CD4-positive, alpha-beta T cell (primary cell): Measurements from ENCODE around the gene LRRC74A. TPM values are rescaled to one million over a fixed set of nuclear protein-coding genes. Genes with fewer than 3 reads are reported as not detected.
A peak's percentile ranks its signal among the peaks of the same experiment; 100 is the strongest.

Experiments used
- ATAC-seq: fragments of 200-7000 bp; cut with Tn5 transposase; one replicate; pipeline ENCODE4 v1.10.0; 2022; ENCODE audit warnings: mild to moderate bottlenecking; ENCODE audit not compliant: poor library complexity
- CTCF ChIA-PET: fragments of 350-600 bp; sonication (Branson Sonifier 250); formaldehyde crosslinking; loops from one replicate; lab custom pipeline; 2021; ENCODE audit warnings: antibody characterized with exemption, inconsistent platforms; lab: Charles Lee
- POLR2A ChIA-PET: fragments of 350-600 bp; sonication (Branson Sonifier 250); formaldehyde crosslinking; loops from one replicate; lab custom pipeline; 2021; ENCODE audit warnings: antibody characterized with exemption, inconsistent platforms; lab: Charles Lee
- DNase-seq, 14 experiments: peaks; one replicate each; pipeline ENCODE4 v3.0.0-alpha.2; 2013 to 2020; ENCODE audit warnings: mixed read lengths in 2 of 14
- H3K27ac ChIP-seq, 2 donors: one replicate each; pipeline versions ENCODE4 v1.5.1 to v1.7.0; 2013; ENCODE audit warnings: low read length in 2 of 2, low read depth in 1 of 2, mild to moderate bottlenecking in 1 of 2
- H3K27me3 ChIP-seq, 2 experiments: 1 replicate in 1 of 2; 2 replicates in 1 of 2; pipeline versions ENCODE4 v1.6.1 to v1.7.0; 2013; ENCODE audit warnings: low read length in 2 of 2, control low read depth in 1 of 2, mild to moderate bottlenecking in 1 of 2, moderate library complexity in 1 of 2; ENCODE audit not compliant: insufficient read depth in 2 of 2, control insufficient read depth in 1 of 2
- H3K36me3 ChIP-seq: one replicate; pipeline ENCODE4 v1.6.1; 2013; ENCODE audit warnings: low read length, control low read depth; ENCODE audit not compliant: insufficient read depth
- H3K4me1 ChIP-seq: one replicate; pipeline ENCODE4 v1.6.1; 2013; ENCODE audit warnings: low read length, control low read depth; ENCODE audit not compliant: insufficient read depth
- H3K4me3 ChIP-seq: one replicate; pipeline ENCODE4 v1.5.1; 2013; ENCODE audit warnings: mild to moderate bottlenecking, low read length, moderate library complexity
- H3K9me3 ChIP-seq, 2 experiments: 1 replicate in 1 of 2; 2 replicates in 1 of 2; pipeline versions ENCODE4 v1.6.1 to v1.7.0; 2013; ENCODE audit warnings: low read length in 2 of 2, mild to moderate bottlenecking in 2 of 2, control low read depth in 1 of 2, moderate library complexity in 1 of 2; ENCODE audit not compliant: control insufficient read depth in 1 of 2, insufficient read depth in 1 of 2
- H3K27ac Mint-ChIP-seq: one replicate; pipeline ENCODE4 v1.8.0; 2020; ENCODE audit warnings: mixed read lengths
- H3K27me3 Mint-ChIP-seq: one replicate; pipeline ENCODE4 v1.8.0; 2021; ENCODE audit warnings: mixed read lengths
- H3K36me3 Mint-ChIP-seq: one replicate; pipeline ENCODE4 v1.8.0; 2021; ENCODE audit warnings: low read depth, mixed read lengths
- H3K4me1 Mint-ChIP-seq: one replicate; pipeline ENCODE4 v1.8.0; 2021; ENCODE audit warnings: low read depth, mixed read lengths
- H3K4me3 Mint-ChIP-seq: one replicate; pipeline ENCODE4 v1.8.0; 2020; ENCODE audit warnings: mild to moderate bottlenecking, mixed read lengths
- H3K9me3 Mint-ChIP-seq: one replicate; pipeline ENCODE4 v1.8.0; 2020; ENCODE audit warnings: mixed read lengths
- CTCF ChIP-seq: fragments of 200-600 bp; IDR thresholded peaks from one replicate; pipeline ENCODE4 v1.8.0; 2022; ENCODE audit warnings: antibody characterized with exemption, mild to moderate bottlenecking
- intact Hi-C, 2 experiments: fragments of 100-400 bp; cut with DNase I in 1 of 2; cut with micrococcal nuclease in 1 of 2; formaldehyde crosslinking; loops; one replicate each; pipeline versions ENCODE4 v1.15.1 to v1.9.0; 2023 to 2025; cut with DNase I, micrococcal nuclease
- total RNA-seq, 174 experiments: library from RNA in 2 of 174; stranded (reverse) in 2 of 174; gene quantifications; one replicate each; pipeline ENCODE4 v1.2.3 and lab custom pipeline; 2021 to 2026

Gene LRRC74A
- total RNA-seq, 2 experiments from 2014 or later: not detected

GRCh38 chr14:76784266-76784874, 41.8 kb upstream of the LRRC74A start:
- ChIA-PET CTCF (interaction anchor here (0.6 to 3.0 kb wide), 15 partner anchors 15 to 733 kb away, joined by 3 to 30 read pairs (median 4); partner anchors contain the start of gene ANGEL1), POLR2A (interaction anchor here (1.9 kb wide), 1 partner anchor 28 kb away, joined by 5 read pairs; the partner anchor contains the start of gene ANGEL1)
- H3K4me1 ChIP-seq: peaks cover 33% of the 10 kb centered on the region
- DNase-seq (no peak), ATAC-seq (no peak)
- Mint-ChIP-seq H3K9me3 (no peaks in the 10 kb centered on the region), H3K27ac (peak overlapping the region; percentile 59), H3K4me3 (no peak overlapping the region), H3K27me3 (no peaks in the 10 kb centered on the region), H3K36me3 (peaks cover 70% of the 10 kb centered on the region), H3K4me1 (peaks cover 23% of the 10 kb centered on the region)
- no peak for TF ChIP-seq CTCF
- H3K27me3 ChIP-seq: no peaks in the 10 kb centered on the region
- H3K9me3 ChIP-seq: no peaks in the 10 kb centered on the region
- intact Hi-C loops: loop anchor here (1.0 kb wide), 2 partner anchors 70 to 74 kb away; no protein-coding TSS in a partner anchor
- H3K4me3 ChIP-seq: no peak overlapping the region
- no peak overlapping the region for H3K27ac ChIP-seq
- H3K36me3 ChIP-seq: peaks cover 52% of the 10 kb centered on the region

GRCh38 chr14:76784881-76785280, 41.3 kb upstream of the LRRC74A start:
- Mint-ChIP-seq H3K27ac (peak overlapping the region; percentile 59), H3K4me1 (peaks cover 23% of the 10 kb centered on the region), H3K4me3 (no peak overlapping the region), H3K27me3 (no peaks in the 10 kb centered on the region), H3K9me3 (no peaks in the 10 kb centered on the region), H3K36me3 (peaks cover 70% of the 10 kb centered on the region)
- peak; percentile 71 for TF ChIP-seq CTCF
- Histone ChIP-seq H3K27ac (no peak overlapping the region), H3K9me3 (no peaks in the 10 kb centered on the region), H3K27me3 (no peaks in the 10 kb centered on the region), H3K36me3 (peaks cover 56% of the 10 kb centered on the region), H3K4me1 (peaks cover 33% of the 10 kb centered on the region), H3K4me3 (no peak overlapping the region)
- POLR2A ChIA-PET: interaction anchor here (1.9 kb wide), 1 partner anchor 28 kb away, joined by 5 read pairs; the partner anchor contains the start of gene ANGEL1
- ATAC-seq: peak; percentile 97
- intact Hi-C loops: loop anchor here (1.0 kb wide), 2 partner anchors 71 to 75 kb away; no protein-coding TSS in a partner anchor
- peak; percentile 33 to 86 (median 52) for DNase-seq
- CTCF ChIA-PET: interaction anchor here (0.6 to 3.0 kb wide), 15 partner anchors 16 to 734 kb away, joined by 3 to 30 read pairs (median 4); partner anchors contain the start of gene ANGEL1

GRCh38 chr14:76786601-76787000, 39.6 kb upstream of the LRRC74A start:
- peaks cover 62% of the 10 kb centered on the region for H3K36me3 ChIP-seq

More at GRCh38 chr14:76786601-76787000, 39.6 kb upstream of the LRRC74A start:
- ATAC-seq (no peak), DNase-seq (no peak)
- Mint-ChIP-seq H3K9me3 (no peaks in the 10 kb centered on the region), H3K36me3 (peaks cover 77% of the 10 kb centered on the region), H3K27ac (no peak overlapping the region), H3K4me1 (peaks cover 23% of the 10 kb centered on the region), H3K27me3 (no peaks in the 10 kb centered on the region), H3K4me3 (no peak overlapping the region)
- intact Hi-C loops: no loop called here
- ChIA-PET CTCF (no interaction called here), POLR2A (no interaction called here)
- Histone ChIP-seq H3K4me3 (no peak overlapping the region), H3K27me3 (no peaks in the 10 kb centered on the region), H3K27ac (no peak overlapping the region), H3K9me3 (no peaks in the 10 kb centered on the region), H3K4me1 (peaks cover 28% of the 10 kb centered on the region)
- no peak for TF ChIP-seq CTCF
